ENCODE measurements around the gene NCS1. TPM values are rescaled to one million over a fixed set of nuclear protein-coding genes. Genes with fewer than 3 reads are reported as not detected.

Gene NCS1
- total and polyA plus RNA-seq, 2 of the 8 experiments (the other 6 are each of a cell fraction or from before 2014, with no cell fraction given): 34.7 to 47.6 TPM

DNA sequence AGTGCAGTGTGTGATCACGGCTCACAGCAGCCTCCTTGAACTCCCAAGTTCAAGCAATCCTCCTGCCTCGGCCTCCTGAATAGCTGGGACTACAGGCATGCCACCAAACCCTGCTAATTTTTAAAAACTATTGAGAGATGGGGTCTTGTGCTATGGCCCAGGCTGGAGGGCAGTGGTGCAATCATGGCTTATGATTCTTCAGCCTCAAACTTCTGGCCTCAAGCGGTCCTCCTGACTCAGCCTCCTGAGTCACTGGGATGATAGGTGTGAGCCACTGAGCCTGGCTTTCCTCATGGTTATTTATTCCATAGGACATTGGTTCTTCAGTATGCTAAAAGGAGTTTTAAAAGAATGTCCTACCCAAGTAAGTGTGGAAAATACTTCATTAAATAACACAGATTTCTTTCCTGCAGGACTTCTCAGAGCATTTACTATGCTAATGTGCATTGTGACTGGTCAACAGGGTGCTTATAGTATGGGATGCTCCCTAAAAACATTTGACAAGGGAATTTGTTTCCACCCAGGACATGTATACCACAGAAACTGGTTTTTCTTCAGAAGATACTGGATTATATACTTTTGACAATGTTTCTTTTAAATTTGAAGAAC is 11.2 kb upstream of the NCS1 start:
- Histone ChIP-seq H3K4me3 (ENCODE audit: extremely low read depth in 1 of 4, insufficient read depth in 2 of 4, low read depth in 3 of 4, low read length in 4 of 4) (no peak overlapping the region), H3K23me2 (ENCODE audit: low read depth, low read length) (peaks cover 2% of the 10 kb centered on the region; the same call in 1 of the 2 replicates)
- TF ChIP-seq, protein P1, sequence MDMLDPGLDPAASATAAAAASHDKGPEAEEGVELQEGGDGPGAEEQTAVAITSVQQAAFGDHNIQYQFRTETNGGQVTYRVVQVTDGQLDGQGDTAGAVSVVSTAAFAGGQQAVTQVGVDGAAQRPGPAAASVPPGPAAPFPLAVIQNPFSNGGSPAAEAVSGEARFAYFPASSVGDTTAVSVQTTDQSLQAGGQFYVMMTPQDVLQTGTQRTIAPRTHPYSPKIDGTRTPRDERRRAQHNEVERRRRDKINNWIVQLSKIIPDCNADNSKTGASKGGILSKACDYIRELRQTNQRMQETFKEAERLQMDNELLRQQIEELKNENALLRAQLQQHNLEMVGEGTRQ (IDR thresholded peaks at IDR 0.05; ENCODE audit: low read length): no peak
- TF ChIP-seq TBP (IDR thresholded peaks at IDR 0.05; ENCODE audit: low read depth, low read length) (no peak), CHD2 (IDR thresholded peaks at IDR 0.05; ENCODE audit: low read length) (no peak), BRCA1 (IDR thresholded peaks at IDR 0.05; ENCODE audit: low read depth, low read length) (no peak), CREB1 (IDR thresholded peaks at IDR 0.05) (no peak), ASH2L (IDR thresholded peaks at IDR 0.05; ENCODE audit: low read length) (no peak), RFX5 (IDR thresholded peaks at IDR 0.05; ENCODE audit: borderline replicate concordance, low read depth, low read length) (no peak), POLR2AphosphoS5 (IDR thresholded peaks at IDR 0.05; ENCODE audit: low read depth, low read length) (no peak), JUN (IDR thresholded peaks at IDR 0.05; ENCODE audit: low read depth, low read length) (no peak), RAD21 (IDR thresholded peaks at IDR 0.05 in 1 of 2, conservative IDR thresholded peaks at IDR 0.05 in 1 of 2; ENCODE audit: low read depth in 2 of 2, low read length in 2 of 2) (no peak), TAF1 (IDR thresholded peaks at IDR 0.05; ENCODE audit: low read depth, low read length) (no peak), MAFK (IDR thresholded peaks at IDR 0.05; ENCODE audit: low read depth, low read length) (no peak), ATF3 (IDR thresholded peaks at IDR 0.05; ENCODE audit: insufficient read depth, low read depth, low read length) (no peak)

More for the DNA sequence above, 11.2 kb upstream of the NCS1 start:
- no peak overlapping the region for H4K5ac ChIP-seq (ENCODE audit: insufficient read length, low read depth, low read length)
- no peak overlapping the region for H2AFZ ChIP-seq (ENCODE audit: low read length)
- no peak overlapping the region for H3K23ac ChIP-seq (ENCODE audit: insufficient read length)
- H3K79me1 ChIP-seq (ENCODE audit: low read depth, low read length): no peaks in the 10 kb centered on the region
- no peak overlapping the region for H2AK5ac ChIP-seq (ENCODE audit: low read depth, low read length)
- H2BK5ac ChIP-seq (ENCODE audit: low read depth, low read length): no peak overlapping the region
- H3K9me3 ChIP-seq (ENCODE audit: insufficient read depth in 2 of 2, low read depth in 1 of 2, low read length in 1 of 2): no peaks in the 10 kb centered on the region
- H3K14ac ChIP-seq (ENCODE audit: insufficient read length): no peak overlapping the region
- no peak overlapping the region for H3K9ac ChIP-seq (replicated peaks in 1 of 4; ENCODE audit: extremely low read depth in 1 of 4, low read depth in 3 of 4, low read length in 3 of 4)
- no peaks in the 10 kb centered on the region for H3K36me3 ChIP-seq (ENCODE audit: control insufficient read depth in 2 of 4, insufficient read depth in 4 of 4, low read length in 3 of 4)
- H2BK15ac ChIP-seq (ENCODE audit: low read length): no peak overlapping the region
- no peaks in the 10 kb centered on the region for H3K79me2 ChIP-seq (ENCODE audit: control insufficient read depth in 1 of 2, insufficient read depth in 2 of 2, low read length in 2 of 2)
- no peak overlapping the region for H4K91ac ChIP-seq (replicated peaks; ENCODE audit: insufficient read length, low read length)
- no peak overlapping the region for H4K8ac ChIP-seq (ENCODE audit: extremely low read depth, insufficient read depth, low read length)
- no peak overlapping the region for H2BK120ac ChIP-seq (replicated peaks; ENCODE audit: low read depth, low read length)
- no peak for FAIRE-seq
- H3K27me3 ChIP-seq (replicated peaks in 1 of 4; ENCODE audit: control insufficient read depth in 3 of 4, extremely low read depth in 1 of 4, insufficient read depth in 3 of 4, low read length in 3 of 4): no peaks in the 10 kb centered on the region
- H3K56ac ChIP-seq (replicated peaks; ENCODE audit: insufficient read length, low read depth, low read length): no peak overlapping the region
- no peak overlapping the region for H2BK20ac ChIP-seq (ENCODE audit: low read length)
- no peak overlapping the region for H3K27ac ChIP-seq (ENCODE audit: low read depth, low read length)
- no peak overlapping the region for H2BK12ac ChIP-seq (ENCODE audit: low read depth, low read length)
- WGBS, 2 experiments (ENCODE audit: extremely low coverage in 1 of 2, insufficient coverage in 1 of 2, insufficient read length in 1 of 2, insufficient replicate concordance in 2 of 2, low coverage in 1 of 2, low lambda C conversion rate in 2 of 2, missing lambda C conversion rate in 1 of 2): 86% methylated on average over 3 of the region's 3 CpGs; no CpG with 5 or more reads in 1 of the 2 experiments
- no peak overlapping the region for H3K4me2 ChIP-seq (ENCODE audit: insufficient read depth in 1 of 2, low read depth in 2 of 2, low read length in 2 of 2)
- POLR2A ChIA-PET (ENCODE audit: partially characterized antibody): interaction anchor here (0.6 kb wide), 1 partner anchor 63 kb away, joined by 4 read pairs; no protein-coding TSS in a partner anchor
- no peak overlapping the region for H3K18ac ChIP-seq (ENCODE audit: extremely low read depth, low read length)
- no peaks in the 10 kb centered on the region for H3K4me1 ChIP-seq (replicated peaks in 1 of 4; ENCODE audit: control insufficient read depth in 3 of 4, insufficient read depth in 4 of 4, low read length in 3 of 4)
- DNase-seq (ENCODE audit: low read depth in 1 of 2, low spot score in 2 of 2): no peak
- H4K20me1 ChIP-seq (replicated peaks in 1 of 2; ENCODE audit: control insufficient read depth in 1 of 2, insufficient read depth in 2 of 2, low read length in 2 of 2): no peaks in the 10 kb centered on the region
- CTCF ChIA-PET (ENCODE audit: partially characterized antibody): no interaction called here
- no peak overlapping the region for H3K4ac ChIP-seq (replicated peaks; ENCODE audit: insufficient read length, low read depth, low read length)

All from H1 (cell line).